Keratinocyte (primary cell): ENCODE results near the gene PRSS12.

Experiments used
- EZH2 ChIP-seq: IDR thresholded peaks from one replicate; pipeline ENCODE4 v1.6.1; 2012; ENCODE audit warnings: inconsistent platforms, mild to moderate bottlenecking, low read length, moderate library complexity
- TF ChIP-seq, protein P1 (sequence below), 3 experiments: IDR thresholded peaks in 1 of 3; conservative IDR thresholded peaks in 1 of 3; optimal IDR thresholded peaks in 1 of 3; 2 replicates in 2 of 3; 3 replicates in 1 of 3; pipeline versions ENCODE3 to v1.5.1; 2011; ENCODE audit warnings: low read length in 3 of 3, mild to moderate bottlenecking in 3 of 3, moderate library complexity in 2 of 3, control low read depth in 1 of 3, inconsistent platforms in 1 of 3; ENCODE audit not compliant: insufficient read depth in 2 of 3; ENCODE audit errors: extremely low read depth in 1 of 3

DNA sequence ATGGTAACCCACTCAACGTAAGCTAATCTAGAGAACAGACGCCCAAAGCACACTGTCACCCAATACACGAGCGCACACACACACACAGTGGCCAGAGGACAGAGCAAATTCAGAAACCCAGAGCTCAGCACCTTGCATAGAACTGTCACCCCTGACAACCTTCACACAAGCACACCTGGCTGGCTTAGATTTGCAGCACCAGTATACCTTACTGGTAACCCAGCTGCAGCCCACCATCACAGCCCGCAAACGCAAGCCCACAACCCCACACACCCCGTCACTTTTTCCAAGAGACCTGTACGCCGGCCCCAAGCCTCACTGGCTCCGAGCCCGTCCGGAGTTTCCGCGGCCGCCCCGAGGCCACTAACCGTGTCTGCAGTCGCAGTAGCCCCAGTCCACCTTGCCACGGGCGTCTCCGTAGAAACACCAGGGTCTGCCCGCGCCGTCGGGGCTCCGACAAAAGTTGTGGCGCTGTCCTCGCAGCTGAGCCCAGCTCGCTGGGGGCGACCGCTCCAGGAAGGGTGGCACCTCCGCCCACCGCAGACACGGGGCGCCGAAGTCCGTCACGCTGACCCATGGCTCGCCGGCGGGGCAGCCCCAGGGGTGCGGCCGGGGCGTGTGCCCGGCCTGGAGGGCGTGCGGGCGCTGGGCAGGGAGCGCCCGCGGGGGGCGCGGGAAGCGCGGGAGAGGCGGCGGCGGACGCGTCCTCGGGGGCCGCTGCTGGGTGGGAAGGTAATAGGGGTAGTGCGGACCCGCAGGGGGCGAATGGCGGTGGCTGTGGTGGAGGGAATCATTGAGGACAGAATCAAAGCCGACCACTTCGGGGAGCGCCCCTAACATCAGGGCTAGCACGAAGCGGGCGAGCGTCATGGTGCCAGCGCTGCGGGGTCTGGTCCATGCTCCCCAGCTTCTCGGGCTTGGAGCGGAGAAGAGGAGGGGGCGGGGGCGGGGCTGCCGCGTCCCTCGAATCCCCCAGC is 664 bp downstream of the PRSS12 start:
- TF ChIP-seq, protein P1, sequence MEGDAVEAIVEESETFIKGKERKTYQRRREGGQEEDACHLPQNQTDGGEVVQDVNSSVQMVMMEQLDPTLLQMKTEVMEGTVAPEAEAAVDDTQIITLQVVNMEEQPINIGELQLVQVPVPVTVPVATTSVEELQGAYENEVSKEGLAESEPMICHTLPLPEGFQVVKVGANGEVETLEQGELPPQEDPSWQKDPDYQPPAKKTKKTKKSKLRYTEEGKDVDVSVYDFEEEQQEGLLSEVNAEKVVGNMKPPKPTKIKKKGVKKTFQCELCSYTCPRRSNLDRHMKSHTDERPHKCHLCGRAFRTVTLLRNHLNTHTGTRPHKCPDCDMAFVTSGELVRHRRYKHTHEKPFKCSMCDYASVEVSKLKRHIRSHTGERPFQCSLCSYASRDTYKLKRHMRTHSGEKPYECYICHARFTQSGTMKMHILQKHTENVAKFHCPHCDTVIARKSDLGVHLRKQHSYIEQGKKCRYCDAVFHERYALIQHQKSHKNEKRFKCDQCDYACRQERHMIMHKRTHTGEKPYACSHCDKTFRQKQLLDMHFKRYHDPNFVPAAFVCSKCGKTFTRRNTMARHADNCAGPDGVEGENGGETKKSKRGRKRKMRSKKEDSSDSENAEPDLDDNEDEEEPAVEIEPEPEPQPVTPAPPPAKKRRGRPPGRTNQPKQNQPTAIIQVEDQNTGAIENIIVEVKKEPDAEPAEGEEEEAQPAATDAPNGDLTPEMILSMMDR (optimal IDR thresholded peaks at IDR 0.05 in 1 of 3, IDR thresholded peaks at IDR 0.05 in 1 of 3, conservative IDR thresholded peaks at IDR 0.05 in 1 of 3; ENCODE audit: extremely low read depth in 1 of 3, insufficient read depth in 2 of 3, low read length in 3 of 3) = no peak
- no peak for TF ChIP-seq EZH2
